HG03159 (cell line): ENCODE measurements around the gene OR2V1.
"Not testable (repeated sequence)": the region's sequence is repeated elsewhere in the genome, so short reads cannot be mapped to it uniquely, and the experiment has no call there.

Experiments
- ATAC-seq: cut with Tn5 transposase; IDR thresholded peaks from one replicate; pipeline ENCODE4 v1.9.1; 2021; ENCODE audit warnings: mild to moderate bottlenecking, moderate library complexity; ENCODE audit not compliant: unreplicated experiment

Gene OR2V1

GRCh38 chr5:181131514-181131913, 545 bp upstream of the OR2V1 start:
- no peak for ATAC-seq

- not testable (repeated sequence) for ATAC-seq
These were observed 888 bp downstream of the OR2V1 start for GRCh38 chr5:181130081-181130480.

- ATAC-seq: no peak
These were observed 1.4 kb downstream of the OR2V1 start for GRCh38 chr5:181129601-181130000.

GRCh38 chr5:181127907-181128626, 2.9 kb downstream of the OR2V1 start:
- ATAC-seq: no peak

- ATAC-seq: no peak
These were observed 3.5 kb downstream of the OR2V1 start for GRCh38 chr5:181127456-181127855.

- ATAC-seq: no peak
These were observed 4.1 kb downstream of the OR2V1 start for GRCh38 chr5:181126841-181127240.

GRCh38 chr5:181124526-181124925, 6.4 kb downstream of the OR2V1 start:
- ATAC-seq: no peak

- no peak for ATAC-seq
These were observed 9.1 kb downstream of the OR2V1 start for GRCh38 chr5:181121675-181122561.

- ATAC-seq: no peak
These were observed 10.2 kb downstream of the OR2V1 start for GRCh38 chr5:181120761-181121160.

- ATAC-seq: no peak
These were observed 10.7 kb downstream of the OR2V1 start for GRCh38 chr5:181120306-181120705.

GRCh38 chr5:181119105-181119504, 11.9 kb downstream of the OR2V1 start:
- no peak for ATAC-seq

GRCh38 chr5:181118369-181118768, 12.6 kb downstream of the OR2V1 start:
- no peak for ATAC-seq

GRCh38 chr5:181114844-181115778, 15.9 kb downstream of the OR2V1 start:
- no peak for ATAC-seq

- no peak for ATAC-seq
These were observed 16.6 kb downstream of the OR2V1 start for GRCh38 chr5:181114284-181114843.

GRCh38 chr5:181113572-181113971, 17.4 kb downstream of the OR2V1 start:
- ATAC-seq: not testable (repeated sequence)

GRCh38 chr5:181112476-181112875, 18.5 kb downstream of the OR2V1 start:
- ATAC-seq: no peak

GRCh38 chr5:181111010-181111409, 20.0 kb downstream of the OR2V1 start:
- ATAC-seq: no peak

GRCh38 chr5:181109489-181110013, 21.4 kb downstream of the OR2V1 start:
- no peak for ATAC-seq

GRCh38 chr5:181108578-181109165, 22.3 kb downstream of the OR2V1 start:
- ATAC-seq: no peak

- no peak for ATAC-seq
These were observed 23.3 kb downstream of the OR2V1 start for GRCh38 chr5:181107699-181108098.
